A549 (cell line): Measurements from ENCODE around the gene TRPV2. TPM values are rescaled to one million over a fixed set of nuclear protein-coding genes. Genes with fewer than 3 reads are reported as not detected.

ENCODE experiments used
- ATAC-seq, 2 experiments: fragments of 200-7000 bp in 1 of 2; fragments of >200 bp in 1 of 2; cut with Nextera tagmentation in 1 of 2; cut with Tn5 transposase in 1 of 2; 3 replicates each; pipeline versions ENCODE4 v1.8.0 to v1.9.1; 2018 to 2020; ENCODE audit warnings: mild to moderate bottlenecking in 1 of 2, moderate library complexity in 1 of 2
- CTCF ChIA-PET: fragments of 300-600 bp; sonication (Branson Sonifier 250); formaldehyde crosslinking; extraction: SDS; loops from one replicate; lab custom pipeline; 2021; ENCODE audit warnings: antibody characterized with exemption, inconsistent platforms; lab: Yijun Ruan, JAX
- POLR2A ChIA-PET: fragments of 350-600 bp; formaldehyde crosslinking; extraction: SDS; loops from one replicate; lab custom pipeline; 2021; ENCODE audit warnings: antibody characterized with exemption, inconsistent platforms; lab: Yijun Ruan, JAX
- DNase-seq, 2 experiments: peaks; one replicate each; pipeline versions ENCODE4 v3.0.0 to v3.0.0-alpha.2; 2011 to 2016; ENCODE audit warnings: low read depth in 1 of 2, low spot score in 1 of 2
- FAIRE-seq: peaks from 2 replicates; lab custom pipeline; 2011; peaks lifted over from hg19 to GRCh38; lab: Jason Lieb, UNC
- H3K27ac ChIP-seq, 2 experiments: fragments of >200 bp; sonication (Bioruptor Twin); formaldehyde crosslinking; 3 replicates each; pipeline ENCODE4 v1.5.1; 2016 to 2017
- H3K4me1 ChIP-seq: fragments of >200 bp; sonication (Bioruptor Twin); formaldehyde crosslinking; 3 replicates; pipeline ENCODE4 v1.6.1; 2016
- H3K4me2 ChIP-seq: fragments of >200 bp; sonication (Bioruptor Twin); formaldehyde crosslinking; 3 replicates; pipeline ENCODE4 v1.6.1; 2016
- H3K4me3 ChIP-seq: fragments of >200 bp; sonication (Bioruptor Twin); formaldehyde crosslinking; 3 replicates; pipeline ENCODE4 v1.5.1; 2016
- H3K9me3 ChIP-seq: fragments of >200 bp; sonication (Bioruptor Twin); formaldehyde crosslinking; 3 replicates; pipeline ENCODE4 v1.6.1; 2016
- CEBPB ChIP-seq, 2 experiments: fragments of >200 bp in 1 of 2; sonication (Bioruptor Twin) in 1 of 2; formaldehyde crosslinking in 1 of 2; IDR thresholded peaks; 2 replicates each; pipeline ENCODE4 v1.6.1; 2012 to 2016
- CHD2 ChIP-seq: fragments of 150-350 bp; IDR thresholded peaks from 2 replicates; pipeline ENCODE4 v1.6.1; 2014; ENCODE audit warnings: low read length; ENCODE audit not compliant: partially characterized antibody
- ESRRA ChIP-seq: fragments of 150-350 bp; IDR thresholded peaks from 2 replicates; pipeline ENCODE4 v1.6.1; 2014; ENCODE audit warnings: mild to moderate bottlenecking, low read length, borderline replicate concordance
- FOSB ChIP-seq: fragments of 250-450 bp; sonication (Bioruptor Pico); IDR thresholded peaks from 2 replicates; pipeline ENCODE4 v1.5.0; 2020; ENCODE audit warnings: mild to moderate bottlenecking, moderate library complexity
- FOSL2 ChIP-seq, 2 experiments: fragments of 450-650 bp in 1 of 2; fragments of >200 bp in 1 of 2; sonication (Bioruptor Twin) in 1 of 2; formaldehyde crosslinking; IDR thresholded peaks; 2 replicates each; pipeline versions ENCODE4 v1.5.0 to v1.6.1; 2016 to 2020; ENCODE audit warnings: mild to moderate bottlenecking in 1 of 2, moderate library complexity in 1 of 2
- FOXS1 ChIP-seq: fragments of 250-450 bp; sonication (Bioruptor Pico); IDR thresholded peaks from 2 replicates; pipeline ENCODE4 v1.5.0; 2020; ENCODE audit warnings: mild to moderate bottlenecking, moderate library complexity
- HOXA7 ChIP-seq: fragments of 250-450 bp; sonication (Bioruptor Pico); IDR thresholded peaks from 2 replicates; pipeline ENCODE4 v1.5.0; 2020; ENCODE audit warnings: mild to moderate bottlenecking, moderate library complexity
- JUN ChIP-seq, 2 experiments: fragments of >200 bp; sonication (Bioruptor Twin); formaldehyde crosslinking; IDR thresholded peaks; 2 replicates in 1 of 2; 3 replicates in 1 of 2; pipeline ENCODE4 v1.6.1; 2016 to 2017
- KDM5A ChIP-seq: fragments of 200-600 bp; sonication (generic); IDR thresholded peaks from 2 replicates; pipeline ENCODE4 v1.6.1; 2016; ENCODE audit warnings: antibody characterized with exemption, mild to moderate bottlenecking
- MAZ ChIP-seq: fragments of 150-350 bp; IDR thresholded peaks from 2 replicates; pipeline ENCODE4 v1.6.1; 2014; ENCODE audit warnings: antibody characterized with exemption, low read depth, low read length, borderline replicate concordance
- NPAS2 ChIP-seq: fragments of 250-450 bp; sonication (Bioruptor Pico); IDR thresholded peaks from 2 replicates; pipeline ENCODE4 v1.8.0; 2022; ENCODE audit warnings: mild to moderate bottlenecking, moderate library complexity, borderline replicate concordance
- PHF8 ChIP-seq: fragments of 200-600 bp; sonication (generic); IDR thresholded peaks from 2 replicates; pipeline ENCODE4 v1.6.1; 2016; ENCODE audit warnings: low read depth, mild to moderate bottlenecking, antibody characterized with exemption, moderate library complexity, borderline replicate concordance
- RAD21 ChIP-seq, 2 experiments: fragments of >200 bp in 1 of 2; sonication (Bioruptor Twin) in 1 of 2; formaldehyde crosslinking in 1 of 2; IDR thresholded peaks in 1 of 2; conservative IDR thresholded peaks in 1 of 2; 2 replicates in 1 of 2; 3 replicates in 1 of 2; pipeline ENCODE4 v1.6.1; 2012 to 2018; ENCODE audit warnings: inconsistent platforms in 1 of 2
- RCOR1 ChIP-seq: fragments of 150-350 bp; IDR thresholded peaks from 2 replicates; pipeline ENCODE4 v1.6.1; 2014; ENCODE audit warnings: antibody characterized with exemption, low read length, low read depth
- TFCP2L1 ChIP-seq: fragments of 250-450 bp; sonication (Bioruptor Pico); IDR thresholded peaks from 2 replicates; pipeline ENCODE4 v1.5.0; 2021; ENCODE audit warnings: mild to moderate bottlenecking
- ZC3H11A ChIP-seq: fragments of 450-650 bp; IDR thresholded peaks from 2 replicates; pipeline ENCODE4 v1.6.1; 2014; ENCODE audit warnings: antibody characterized with exemption, mild to moderate bottlenecking
- ZSCAN20 ChIP-seq: fragments of 250-450 bp; sonication (Bioruptor Pico); IDR thresholded peaks from 2 replicates; pipeline ENCODE4 v1.8.0; 2022; ENCODE audit warnings: mild to moderate bottlenecking, moderate library complexity
- WGBS: methylation state at CpG from one replicate; pipeline ENCODE4 v1.1.6; 2017; ENCODE audit errors: missing lambda C conversion rate; 5-methylcytosine and 5-hydroxymethylcytosine counted together
- polyA plus RNA-seq, 4 experiments: library from polyadenylated mRNA; depleted of rRNA in 3 of 4; stranded (reverse); fragments of >200 nt; fragmentation: RNase III in 1 of 4; extraction: RNeasy Plus Mini Kit Qiagen cat#74134 plus additional on column Dnase treatment in 1 of 4; gene quantifications; 2 replicates in 3 of 4; 3 replicates in 1 of 4; pipeline ENCODE4 v1.2.3, GENCODE V29; 2011 to 2017
- TF ChIP-seq, protein P1 (sequence below): fragments of >200 bp; sonication (Bioruptor Twin); formaldehyde crosslinking; IDR thresholded peaks from 3 replicates; pipeline ENCODE4 v1.6.1; 2016
- TF ChIP-seq, protein P2 (sequence below): fragments of >200 bp; sonication (Bioruptor Twin); formaldehyde crosslinking; IDR thresholded peaks from 3 replicates; pipeline ENCODE4 v1.5.1; 2016
- TF ChIP-seq, protein P3 (sequence below): fragments of >200 bp; sonication (Bioruptor Twin); formaldehyde crosslinking; IDR thresholded peaks from 2 replicates; pipeline ENCODE4 v1.6.1; 2016
- TF ChIP-seq, protein P4 (sequence below): fragments of 450-650 bp; IDR thresholded peaks from 2 replicates; pipeline ENCODE4 v1.6.1; 2014; ENCODE audit warnings: antibody characterized with exemption

Gene TRPV2
- polyA plus RNA-seq, 2 of the 4 experiments (the other 2 are of a cell fraction), result 0.31 to 0.61 TPM

DNA sequence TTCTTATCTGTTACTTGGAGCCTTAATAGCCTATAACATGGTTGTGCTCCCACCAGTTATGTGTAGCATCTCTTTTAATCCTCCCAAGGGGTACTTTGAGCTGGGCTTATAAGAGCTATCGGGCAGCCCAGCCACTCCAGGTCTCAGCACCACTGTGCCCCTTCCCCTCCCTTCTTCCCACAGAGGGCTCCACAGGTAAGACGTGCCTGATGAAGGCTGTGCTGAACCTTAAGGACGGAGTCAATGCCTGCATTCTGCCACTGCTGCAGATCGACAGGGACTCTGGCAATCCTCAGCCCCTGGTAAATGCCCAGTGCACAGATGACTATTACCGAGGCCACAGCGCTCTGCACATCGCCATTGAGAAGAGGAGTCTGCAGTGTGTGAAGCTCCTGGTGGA is 7.0 kb downstream of the TRPV2 start:
- Histone ChIP-seq H3K4me2 (no peak overlapping the region), H3K4me1 (peaks cover 20% of the 10 kb centered on the region), H3K27ac (no peak overlapping the region), H3K9me3 (no peaks in the 10 kb centered on the region)
- DNase-seq (no peak), ATAC-seq (no peak), FAIRE-seq (no peak)
- POLR2A ChIA-PET, result no interaction called here
- WGBS, result 80% methylated on average over 7 of the region's 7 CpGs
- CTCF ChIA-PET, result interaction anchor here (1.2 to 2.1 kb wide), 7 partner anchors 8 to 99 kb away, joined by 3 to 8 read pairs (median 6); partner anchors contain the start of gene TRPV2
- no peak for TF ChIP-seq JUN (IDR thresholded peaks at IDR 0.05)
- TF ChIP-seq, protein P1, sequence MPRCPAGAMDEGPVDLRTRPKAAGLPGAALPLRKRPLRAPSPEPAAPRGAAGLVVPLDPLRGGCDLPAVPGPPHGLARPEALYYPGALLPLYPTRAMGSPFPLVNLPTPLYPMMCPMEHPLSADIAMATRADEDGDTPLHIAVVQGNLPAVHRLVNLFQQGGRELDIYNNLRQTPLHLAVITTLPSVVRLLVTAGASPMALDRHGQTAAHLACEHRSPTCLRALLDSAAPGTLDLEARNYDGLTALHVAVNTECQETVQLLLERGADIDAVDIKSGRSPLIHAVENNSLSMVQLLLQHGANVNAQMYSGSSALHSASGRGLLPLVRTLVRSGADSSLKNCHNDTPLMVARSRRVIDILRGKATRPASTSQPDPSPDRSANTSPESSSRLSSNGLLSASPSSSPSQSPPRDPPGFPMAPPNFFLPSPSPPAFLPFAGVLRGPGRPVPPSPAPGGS, result no peak
- TF ChIP-seq TFCP2L1 (CRISPR knock-in tag), result no peak
- no peak for TF ChIP-seq RAD21 (conservative IDR thresholded peaks at IDR 0.05 in 1 of 2, IDR thresholded peaks at IDR 0.05 in 1 of 2)
- TF ChIP-seq ESRRA, result no peak
- no peak for TF ChIP-seq KDM5A
- TF ChIP-seq, all 56 proteins: peak for 0
- no peak overlapping the region for H3K4me3 ChIP-seq

DNA sequence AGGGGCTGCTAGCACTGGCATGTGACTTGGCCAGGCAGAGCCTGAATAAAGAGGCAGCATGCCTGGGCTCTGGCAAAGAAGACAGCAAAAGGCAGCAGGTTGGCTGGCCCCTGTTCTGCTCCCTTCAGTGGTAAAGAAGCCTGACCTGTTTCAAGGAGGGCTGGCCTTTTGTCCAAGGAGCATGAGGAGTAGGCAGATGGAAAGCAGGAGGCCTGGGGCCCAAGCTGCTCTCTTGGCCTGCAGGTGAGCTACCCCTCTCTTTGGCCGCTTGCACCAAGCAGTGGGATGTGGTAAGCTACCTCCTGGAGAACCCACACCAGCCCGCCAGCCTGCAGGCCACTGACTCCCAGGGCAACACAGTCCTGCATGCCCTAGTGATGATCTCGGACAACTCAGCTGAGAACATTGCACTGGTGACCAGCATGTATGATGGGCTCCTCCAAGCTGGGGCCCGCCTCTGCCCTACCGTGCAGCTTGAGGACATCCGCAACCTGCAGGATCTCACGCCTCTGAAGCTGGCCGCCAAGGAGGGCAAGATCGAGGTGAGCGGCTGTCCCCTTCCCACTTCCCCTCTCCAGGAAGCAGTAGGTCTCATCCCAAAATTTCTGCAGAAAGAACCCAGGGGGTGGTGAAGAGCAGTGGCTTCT is 8.0 kb downstream of the TRPV2 start:
- FAIRE-seq (no peak), ATAC-seq (no peak), DNase-seq (no peak)
- Histone ChIP-seq H3K9me3 (no peaks in the 10 kb centered on the region), H3K4me3 (no peak overlapping the region), H3K4me2 (no peak overlapping the region), H3K4me1 (peaks cover 19% of the 10 kb centered on the region), H3K27ac (0 out of 6 replicates have a peak overlapping the region, but pooled peaks of 1 of the 2 experiments have one; percentile 2)
- POLR2A ChIA-PET, result interaction anchor here (1.2 kb wide), 1 partner anchor 15 kb away, joined by 3 read pairs; no protein-coding TSS in a partner anchor
- TF ChIP-seq, protein P2, sequence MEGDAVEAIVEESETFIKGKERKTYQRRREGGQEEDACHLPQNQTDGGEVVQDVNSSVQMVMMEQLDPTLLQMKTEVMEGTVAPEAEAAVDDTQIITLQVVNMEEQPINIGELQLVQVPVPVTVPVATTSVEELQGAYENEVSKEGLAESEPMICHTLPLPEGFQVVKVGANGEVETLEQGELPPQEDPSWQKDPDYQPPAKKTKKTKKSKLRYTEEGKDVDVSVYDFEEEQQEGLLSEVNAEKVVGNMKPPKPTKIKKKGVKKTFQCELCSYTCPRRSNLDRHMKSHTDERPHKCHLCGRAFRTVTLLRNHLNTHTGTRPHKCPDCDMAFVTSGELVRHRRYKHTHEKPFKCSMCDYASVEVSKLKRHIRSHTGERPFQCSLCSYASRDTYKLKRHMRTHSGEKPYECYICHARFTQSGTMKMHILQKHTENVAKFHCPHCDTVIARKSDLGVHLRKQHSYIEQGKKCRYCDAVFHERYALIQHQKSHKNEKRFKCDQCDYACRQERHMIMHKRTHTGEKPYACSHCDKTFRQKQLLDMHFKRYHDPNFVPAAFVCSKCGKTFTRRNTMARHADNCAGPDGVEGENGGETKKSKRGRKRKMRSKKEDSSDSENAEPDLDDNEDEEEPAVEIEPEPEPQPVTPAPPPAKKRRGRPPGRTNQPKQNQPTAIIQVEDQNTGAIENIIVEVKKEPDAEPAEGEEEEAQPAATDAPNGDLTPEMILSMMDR, result no peak
- no peak for TF ChIP-seq FOSL2 (IDR thresholded peaks at IDR 0.05)
- TF ChIP-seq FOSL2 (CRISPR knock-in tag; IDR thresholded peaks at IDR 0.05), result no peak
- CTCF ChIA-PET, result interaction anchor here (0.6 to 2.1 kb wide), 8 partner anchors 8 to 98 kb away, joined by 3 to 8 read pairs (median 6); partner anchors contain the start of gene TRPV2
- WGBS, result 86% methylated on average over 10 of the region's 10 CpGs

DNA sequence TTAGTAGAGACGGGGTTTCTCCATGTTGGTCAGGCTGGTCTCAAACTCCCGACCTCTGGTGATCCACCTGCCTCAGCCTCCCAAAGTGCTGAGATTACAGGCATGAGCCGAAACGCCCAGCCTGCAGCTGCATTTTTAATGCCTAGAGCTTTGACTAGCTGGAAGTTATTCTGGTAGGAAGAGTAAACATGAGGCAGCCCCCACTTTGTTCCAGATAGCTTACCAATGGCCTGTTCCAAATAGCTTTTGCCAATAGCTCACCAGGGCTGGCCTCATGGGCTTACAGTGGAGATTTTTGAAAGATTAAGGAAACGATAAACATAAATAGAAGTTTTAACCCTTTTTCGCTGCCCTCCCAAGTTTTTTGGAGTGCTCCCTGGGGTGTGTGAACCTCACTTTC is 9.8 kb downstream of the TRPV2 start:
- no peak for ATAC-seq
- Histone ChIP-seq H3K4me3 (no peak overlapping the region), H3K4me1 (0 out of 3 replicates have a peak, but pooled peaks cover 3% of the 10 kb centered on the region), H3K9me3 (no peaks in the 10 kb centered on the region)
- TF ChIP-seq KDM5A (no peak), ZSCAN20 (CRISPR knock-in tag) (no peak), FOXS1 (CRISPR knock-in tag) (no peak), NPAS2 (CRISPR knock-in tag) (no peak), ESRRA (no peak), HOXA7 (no peak), CEBPB (IDR thresholded peaks at IDR 0.05) (no peak), CHD2 (no peak), TFCP2L1 (CRISPR knock-in tag) (no peak), FOSL2 (IDR thresholded peaks at IDR 0.05) (no peak), FOSL2 (CRISPR knock-in tag; IDR thresholded peaks at IDR 0.05) (no peak), MAZ (no peak), RCOR1 (no peak), ZC3H11A (no peak), FOSB (CRISPR knock-in tag) (no peak), PHF8 (no peak)
- TF ChIP-seq, protein P2, result no peak
- TF ChIP-seq, protein P3, sequence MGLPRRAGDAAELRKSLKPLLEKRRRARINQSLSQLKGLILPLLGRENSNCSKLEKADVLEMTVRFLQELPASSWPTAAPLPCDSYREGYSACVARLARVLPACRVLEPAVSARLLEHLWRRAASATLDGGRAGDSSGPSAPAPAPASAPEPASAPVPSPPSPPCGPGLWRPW, result no peak
- TF ChIP-seq, protein P4, sequence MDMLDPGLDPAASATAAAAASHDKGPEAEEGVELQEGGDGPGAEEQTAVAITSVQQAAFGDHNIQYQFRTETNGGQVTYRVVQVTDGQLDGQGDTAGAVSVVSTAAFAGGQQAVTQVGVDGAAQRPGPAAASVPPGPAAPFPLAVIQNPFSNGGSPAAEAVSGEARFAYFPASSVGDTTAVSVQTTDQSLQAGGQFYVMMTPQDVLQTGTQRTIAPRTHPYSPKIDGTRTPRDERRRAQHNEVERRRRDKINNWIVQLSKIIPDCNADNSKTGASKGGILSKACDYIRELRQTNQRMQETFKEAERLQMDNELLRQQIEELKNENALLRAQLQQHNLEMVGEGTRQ, result no peak
- TF ChIP-seq, all 56 proteins: peak for 0
- no peak for DNase-seq
- POLR2A ChIA-PET, result interaction anchor here (0.7 to 1.4 kb wide), 3 partner anchors 14 to 152 kb away, joined by 3 to 14 read pairs (median 4); no protein-coding TSS in a partner anchor
- no peak for FAIRE-seq
- CTCF ChIA-PET, result interaction anchor here (0.9 to 6.1 kb wide), 6 partner anchors 9 to 97 kb away, joined by 4 to 69 read pairs (median 18); partner anchors contain the start of gene TRPV2
- no peak overlapping the region for H3K4me2 ChIP-seq
- H3K27ac ChIP-seq, result no peak overlapping the region
- WGBS, result 72% methylated on average over 6 of the region's 6 CpGs
